Measurements from ENCODE around the gene FLCN. TPM values are rescaled to one million over a fixed set of nuclear protein-coding genes. Genes with fewer than 3 reads are reported as not detected.

FLCN gene
- total RNA-seq, 1 donor from 2014 or later, result 44.4 TPM

- intact Hi-C loops (cut with micrococcal nuclease), result loop anchor here (1.0 to 5.0 kb wide), 3 partner anchors 45 to 194 kb away; partner anchors contain the start of genes COPS3, MPRIP and NT5M
These were observed 508 bp downstream of the FLCN start for GRCh38 chr17:17236295-17237025.

- intact Hi-C loops (cut with micrococcal nuclease), result loop anchor here (5.0 kb wide), 1 partner anchor 193 kb away; the partner anchor contains the start of gene MPRIP
These were observed 1.5 kb downstream of the FLCN start for GRCh38 chr17:17235212-17236174.

GRCh38 chr17:17232303-17232621 lies 4.7 kb downstream of the FLCN start:
- intact Hi-C loops (cut with micrococcal nuclease), result no loop called here

- intact Hi-C loops (cut with micrococcal nuclease), result no loop called here
These were observed 5.2 kb downstream of the FLCN start for GRCh38 chr17:17231621-17232302.

- intact Hi-C loops (cut with micrococcal nuclease), result no loop called here
These were observed 7.3 kb downstream of the FLCN start for GRCh38 chr17:17229416-17230384.

GRCh38 chr17:17228521-17229279 lies 8.3 kb downstream of the FLCN start:
- intact Hi-C loops (cut with micrococcal nuclease), result no loop called here

- intact Hi-C loops (cut with micrococcal nuclease), result no loop called here
These were observed 9.1 kb downstream of the FLCN start for GRCh38 chr17:17227608-17228520.

GRCh38 chr17:17226451-17227265 lies 10.3 kb downstream of the FLCN start:
- intact Hi-C loops (cut with micrococcal nuclease), result no loop called here

GRCh38 chr17:17225901-17226300 lies 11.1 kb downstream of the FLCN start:
- intact Hi-C loops (cut with micrococcal nuclease), result no loop called here

- intact Hi-C loops (cut with micrococcal nuclease), result no loop called here
These were observed 12.8 kb downstream of the FLCN start for GRCh38 chr17:17224137-17224536.

GRCh38 chr17:17223736-17224135 lies 13.2 kb downstream of the FLCN start:
- intact Hi-C loops (cut with micrococcal nuclease), result no loop called here

- intact Hi-C loops (cut with micrococcal nuclease), result no loop called here
These were observed 15.6 kb downstream of the FLCN start for GRCh38 chr17:17221329-17221728.

GRCh38 chr17:17220529-17220928 lies 16.4 kb downstream of the FLCN start:
- intact Hi-C loops (cut with micrococcal nuclease), result no loop called here

- intact Hi-C loops (cut with micrococcal nuclease), result no loop called here
These were observed 19.0 kb downstream of the FLCN start for GRCh38 chr17:17217995-17218394.

GRCh38 chr17:17216776-17217175 lies 20.2 kb downstream of the FLCN start:
- intact Hi-C loops (cut with micrococcal nuclease), result no loop called here

GRCh38 chr17:17216236-17216635 lies 20.7 kb downstream of the FLCN start:
- intact Hi-C loops (cut with micrococcal nuclease), result no loop called here

GRCh38 chr17:17215575-17215974 lies 21.4 kb downstream of the FLCN start:
- intact Hi-C loops (cut with micrococcal nuclease), result no loop called here

Data from T-helper 2 cell treated with Interferon-gamma antibody and Interleukin-4, amounts not matched to agents 100 ng/mL and 5 ng/mL, for 36 hours (primary cell).